ENCODE data around the gene SLC37A2.
A peak's percentile ranks its signal among the peaks of the same experiment; 100 is the strongest.
"Not testable (repeated sequence)": the region's sequence is repeated elsewhere in the genome, so short reads cannot be mapped to it uniquely, and the experiment has no call there.

SLC37A2 gene

DNA sequence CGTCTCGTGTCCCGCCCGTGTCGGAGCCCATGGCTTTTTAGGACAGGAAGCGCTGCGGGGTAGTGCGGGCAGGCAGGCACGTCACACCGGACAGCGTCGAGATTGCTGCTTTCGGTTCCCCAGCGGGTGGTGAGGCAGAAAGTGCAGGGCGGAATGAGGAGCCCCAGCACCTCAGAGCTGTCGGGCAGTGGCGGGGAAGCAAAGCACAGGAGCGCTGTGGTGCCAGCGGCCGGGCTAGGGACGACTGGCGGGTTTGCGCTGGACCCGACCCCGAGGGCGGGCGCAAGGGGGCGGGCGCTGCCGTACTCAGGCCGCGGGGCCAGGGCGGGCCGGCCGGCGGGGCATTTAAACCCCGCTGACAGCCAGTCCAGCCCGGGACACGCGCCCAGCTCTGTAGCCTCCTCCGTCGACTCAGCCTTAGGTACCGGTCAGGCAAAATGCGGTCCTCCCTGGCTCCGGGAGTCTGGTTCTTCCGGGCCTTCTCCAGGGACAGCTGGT is at the start of gene SLC37A2:
SLC37A2 (plus strand) TSS at position 375 of the 498 bp plus-strand sequence; CDS start at position 438, 63 bp downstream.
- peak; percentile 85 for DNase-seq (ENCODE audit: low read depth)

DNA sequence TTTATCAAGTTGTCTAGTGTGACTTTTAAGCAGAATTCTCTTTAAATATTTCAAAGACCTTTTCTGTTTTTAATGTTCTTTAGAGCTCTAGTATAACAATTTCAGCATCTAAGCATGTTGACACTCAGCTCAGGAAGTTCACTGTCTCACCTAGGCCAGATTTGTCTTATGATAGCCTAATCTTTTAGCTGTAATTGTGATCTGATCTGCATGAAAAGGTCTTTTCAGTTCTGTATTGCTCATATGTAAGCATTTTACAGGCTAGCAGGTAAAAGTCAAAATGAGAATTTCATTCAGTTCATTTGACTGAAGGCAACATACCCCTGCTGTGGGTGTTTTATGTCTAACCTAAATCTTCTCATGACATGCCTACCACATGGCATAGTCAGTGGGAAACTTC is 46.7 kb upstream of the SLC37A2 start:
- no peak for DNase-seq (ENCODE audit: low read depth)

DNA sequence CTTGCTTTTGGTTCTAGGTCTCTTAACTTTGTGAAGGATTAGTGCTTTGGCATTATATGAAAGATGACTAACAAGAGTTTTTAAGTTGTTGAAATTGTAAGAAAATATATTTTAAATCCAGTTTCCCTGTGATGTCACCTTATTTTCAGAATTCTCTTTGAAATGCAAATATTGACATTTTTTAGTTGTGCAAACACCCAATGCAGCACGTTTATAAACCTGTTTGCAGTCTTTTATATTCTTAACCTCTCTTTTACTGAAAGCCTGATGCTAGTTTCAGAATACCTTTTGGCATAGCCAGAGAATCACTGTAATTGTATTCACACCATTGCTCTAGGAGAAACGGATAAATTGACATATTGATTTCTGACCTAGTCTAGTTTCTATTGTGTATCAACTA is 42.8 kb upstream of the SLC37A2 start:
- DNase-seq (ENCODE audit: low read depth), result no peak

DNA sequence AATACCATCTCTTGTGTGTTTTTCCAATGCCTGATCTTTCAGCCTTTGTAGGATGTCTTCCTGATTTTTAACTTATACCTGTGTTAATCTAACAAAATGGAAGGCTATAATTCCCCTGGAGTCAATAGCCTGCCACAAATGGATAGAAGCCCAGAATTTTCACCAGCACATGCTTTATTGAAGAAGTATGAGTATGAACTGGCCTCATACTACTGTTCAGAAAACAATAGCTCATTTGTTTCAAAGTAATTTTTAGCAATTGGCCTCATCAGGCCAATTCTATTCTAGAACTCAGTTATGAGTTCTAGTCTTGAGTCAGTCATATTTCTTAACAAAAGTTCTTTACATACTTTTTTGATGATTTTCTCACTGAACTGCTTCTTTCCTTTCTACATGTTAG is 40.6 kb upstream of the SLC37A2 start:
- peak; percentile 2 for DNase-seq (ENCODE audit: low read depth)

DNA sequence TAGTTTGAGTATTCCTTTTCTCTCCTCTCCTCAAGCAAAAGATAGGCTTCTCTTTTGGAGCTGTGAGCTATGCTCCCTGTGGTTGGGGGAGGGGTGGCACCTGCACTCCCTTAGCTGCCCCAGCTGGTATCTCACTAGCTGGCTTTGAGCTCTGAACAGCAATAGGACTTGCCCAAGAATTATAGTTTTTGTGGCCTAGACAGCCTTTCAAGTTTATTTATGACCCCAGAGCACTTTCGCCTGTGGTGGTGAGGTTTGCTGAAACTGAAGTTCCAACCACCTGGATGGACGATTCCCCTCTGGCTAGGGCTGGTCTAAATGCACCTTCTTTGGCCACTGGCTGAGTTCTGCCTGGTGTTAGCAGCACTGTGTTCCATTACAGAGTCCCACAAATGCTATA is 37.1 kb upstream of the SLC37A2 start:
- DNase-seq (ENCODE audit: low read depth), result no peak

DNA sequence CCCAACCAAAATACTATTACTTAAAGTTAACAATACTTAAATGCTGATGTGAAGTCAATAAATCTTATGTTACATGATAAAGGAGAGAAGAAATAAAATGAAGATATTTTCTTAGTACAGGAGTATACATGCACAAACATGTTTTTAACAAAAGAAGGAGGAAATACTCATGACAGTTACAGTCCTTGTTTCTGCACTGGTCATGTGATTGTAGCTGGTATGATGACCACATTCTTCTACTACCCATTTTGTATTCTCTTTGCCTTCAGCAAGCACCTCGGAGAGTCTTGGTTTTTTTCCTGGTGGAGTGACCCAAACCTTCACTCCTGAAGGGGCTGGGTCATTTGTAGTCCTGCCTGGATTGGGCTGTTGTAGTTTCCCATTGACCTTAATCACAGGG is 33.7 kb upstream of the SLC37A2 start:
- DNase-seq (ENCODE audit: low read depth), result not testable (repeated sequence)

DNA sequence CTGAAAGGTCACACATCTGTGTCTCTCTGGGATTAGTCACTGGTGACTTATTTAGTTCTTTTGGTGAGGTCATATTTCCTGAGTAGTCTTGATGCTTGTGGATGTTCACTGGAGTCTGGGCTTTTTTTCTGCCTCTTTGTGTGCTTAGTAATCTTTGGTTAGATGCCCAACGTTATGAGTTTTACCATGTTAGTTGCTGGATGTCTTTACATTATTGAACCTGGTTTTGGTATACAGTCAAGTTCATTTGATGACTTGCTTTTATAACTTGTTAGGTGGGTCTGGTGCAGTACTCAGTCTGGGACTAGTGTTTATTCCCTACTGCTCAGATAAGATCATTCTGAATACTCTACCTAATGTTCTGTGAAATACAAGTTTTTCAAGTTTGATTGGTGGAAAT is 26.2 kb upstream of the SLC37A2 start:
- peak; percentile 95 for DNase-seq (ENCODE audit: low read depth)

DNA sequence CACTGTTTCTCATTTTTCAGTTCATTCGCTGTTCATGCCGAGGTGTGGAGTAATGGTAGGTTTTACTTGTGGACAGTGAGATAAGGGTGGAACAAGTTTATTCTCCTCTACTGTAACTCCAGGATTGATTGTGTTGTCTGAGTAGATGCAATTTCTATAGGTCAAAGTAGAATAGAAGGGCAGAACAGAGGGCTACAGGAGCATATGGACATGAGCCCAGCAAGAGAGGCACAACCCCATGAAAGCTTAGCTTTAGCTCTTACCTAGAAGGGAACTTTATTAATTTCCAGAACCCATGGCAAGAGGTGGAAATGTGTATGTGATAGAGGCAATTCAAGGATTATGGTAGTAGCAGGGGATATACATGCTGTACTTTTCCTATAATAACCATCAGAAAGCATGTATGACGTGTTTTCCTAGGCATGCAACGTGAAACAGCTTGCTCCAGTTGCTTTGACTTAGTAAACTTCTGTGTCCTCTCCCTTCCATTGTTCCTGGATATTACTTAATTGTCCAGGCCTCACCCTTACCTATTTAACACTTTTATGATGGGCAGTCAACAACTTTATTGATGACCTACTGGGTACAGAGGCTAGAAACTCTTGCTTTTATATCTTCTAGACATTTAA is 13.8 kb upstream of the SLC37A2 start:
- no peak for DNase-seq (ENCODE audit: low read depth)

DNA sequence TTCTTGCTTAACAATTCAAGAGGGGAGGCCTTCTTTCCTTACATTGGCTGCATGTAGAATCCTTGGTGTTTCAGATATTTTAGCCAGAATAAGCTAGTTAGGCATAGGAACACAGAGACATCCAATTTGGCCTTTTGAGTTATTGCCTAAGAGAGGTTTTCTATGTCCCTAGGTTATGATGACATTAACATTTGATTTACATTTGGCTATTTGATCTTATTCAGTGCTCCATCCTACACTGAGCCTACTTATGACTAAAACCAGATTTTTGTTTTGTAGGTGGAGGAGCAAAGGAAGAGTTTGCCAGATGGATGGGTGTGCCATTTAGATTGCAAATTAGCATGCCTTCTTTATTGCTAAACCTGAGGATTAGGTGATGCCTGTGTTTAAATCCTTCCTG is 11.1 kb upstream of the SLC37A2 start:
- DNase-seq (ENCODE audit: low read depth), result no peak

DNA sequence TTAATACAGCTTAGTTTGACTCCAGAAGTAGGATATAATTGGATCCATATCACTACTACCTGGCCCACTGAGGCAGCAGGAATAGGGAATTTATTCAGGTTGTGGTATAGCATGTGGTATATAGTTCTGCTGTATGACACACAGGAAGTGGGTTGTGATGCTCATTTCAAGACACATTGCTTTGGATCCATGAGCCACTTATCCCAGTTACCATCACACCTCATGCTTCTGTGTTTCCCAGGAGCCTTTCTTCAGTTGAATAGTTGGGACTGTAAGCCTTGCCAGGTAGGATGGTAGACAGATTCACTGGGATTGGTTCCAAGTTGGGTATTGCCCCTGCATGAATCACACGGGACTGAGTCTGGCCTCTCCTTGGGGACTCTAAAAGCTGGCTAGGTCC is 9.9 kb upstream of the SLC37A2 start:
- DNase-seq (ENCODE audit: low read depth), result peak; percentile 54

DNA sequence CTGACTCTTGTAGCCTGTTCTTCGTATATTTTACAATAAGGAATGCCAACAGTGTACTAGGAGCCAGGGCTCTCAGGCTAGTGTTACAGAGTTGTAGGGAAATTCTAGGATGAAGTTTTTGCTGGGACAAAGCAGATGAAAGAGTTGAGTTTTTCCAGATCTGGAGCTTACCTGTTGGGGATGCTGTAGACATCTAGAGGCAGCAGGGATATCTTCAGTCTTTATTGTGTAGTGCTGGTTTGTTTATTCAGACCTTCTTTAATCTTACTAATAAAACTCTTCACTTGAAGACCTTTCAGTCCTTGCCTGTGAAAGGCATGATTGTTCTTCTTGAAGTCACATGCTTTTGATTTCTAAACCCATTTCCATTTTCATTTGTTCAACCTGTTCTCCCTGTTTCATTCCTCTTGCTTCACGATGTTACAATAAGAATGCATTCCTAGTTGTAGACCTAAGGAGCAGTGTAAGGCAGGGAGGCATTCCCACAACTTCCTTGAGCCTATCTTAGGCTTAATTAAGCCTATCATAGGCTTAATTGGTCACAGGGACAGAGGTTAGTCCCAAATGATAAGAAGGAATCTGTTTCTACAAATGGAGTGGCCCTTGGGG is 7.9 kb upstream of the SLC37A2 start:
- DNase-seq (ENCODE audit: low read depth), result no peak

DNA sequence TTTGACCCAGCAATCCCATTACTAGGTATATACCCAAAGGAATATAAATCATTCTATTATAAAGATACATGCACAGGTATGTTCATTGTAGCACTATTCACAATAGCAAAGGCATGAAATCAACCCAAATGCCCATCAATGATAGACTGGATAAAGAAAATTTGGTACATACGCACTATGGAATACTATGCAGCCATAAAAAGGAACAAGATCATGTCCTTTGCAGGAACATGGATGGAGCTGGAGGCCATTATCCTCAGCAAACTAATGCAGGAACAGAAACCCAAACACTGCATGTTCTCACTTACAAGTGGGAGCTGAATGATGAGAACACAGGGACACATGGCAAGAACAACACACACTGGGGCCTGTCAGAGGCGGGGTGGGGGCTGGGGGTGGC is 7.0 kb upstream of the SLC37A2 start:
- DNase-seq (ENCODE audit: low read depth), result not testable (repeated sequence)

DNA sequence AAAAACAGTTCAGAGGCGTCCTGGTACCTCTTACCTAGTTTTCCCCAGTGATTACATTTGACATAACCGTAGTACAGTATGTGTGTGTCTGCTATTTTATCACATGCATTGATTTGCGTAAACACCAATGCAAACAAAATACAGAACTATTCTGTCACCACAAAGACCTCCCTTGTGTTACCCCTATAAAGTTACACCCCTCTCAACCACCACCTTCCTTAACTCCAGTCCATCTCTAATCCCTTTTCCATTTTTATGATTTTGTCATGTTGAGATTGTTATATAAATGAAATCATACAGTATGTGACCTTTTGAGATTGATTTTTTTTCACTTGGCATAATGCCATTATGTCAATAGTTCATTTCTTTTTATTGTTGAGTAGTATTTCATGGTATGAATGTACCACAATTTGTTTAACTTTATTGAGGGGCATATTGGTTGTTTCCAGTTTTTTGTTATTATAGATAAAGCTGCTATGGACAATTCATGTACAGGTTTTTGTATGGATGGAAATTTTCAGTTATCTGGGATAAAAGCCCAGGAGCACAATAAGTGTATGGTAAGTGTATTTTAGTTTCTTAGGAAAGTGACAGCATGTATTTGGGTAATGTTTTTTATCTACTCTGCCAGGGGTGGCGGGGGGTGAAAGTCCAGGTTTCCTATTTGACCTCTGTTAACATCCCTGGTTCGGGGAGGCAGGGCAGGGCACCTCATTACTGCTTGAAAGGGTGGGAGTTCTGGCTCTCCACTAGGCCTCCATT is 6.0 kb upstream of the SLC37A2 start:
- no peak for DNase-seq (ENCODE audit: low read depth)

DNA sequence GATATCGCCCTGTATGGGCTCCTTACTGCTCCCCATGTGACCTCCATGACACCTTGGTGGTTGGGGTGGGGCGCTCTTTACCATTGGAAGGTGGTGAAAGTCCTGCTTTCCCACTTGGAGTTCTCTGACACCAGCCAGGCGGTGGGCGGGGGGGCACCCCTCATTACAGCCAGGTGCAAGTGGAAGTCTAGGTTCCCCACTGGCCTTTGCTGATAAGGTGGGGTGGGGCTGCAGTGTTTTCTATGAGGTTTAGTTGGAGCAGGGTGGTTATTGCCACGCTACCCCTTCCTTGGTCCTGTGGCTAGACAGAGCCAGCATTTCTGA is 5.5 kb upstream of the SLC37A2 start:
- no peak for DNase-seq (ENCODE audit: low read depth)

DNA sequence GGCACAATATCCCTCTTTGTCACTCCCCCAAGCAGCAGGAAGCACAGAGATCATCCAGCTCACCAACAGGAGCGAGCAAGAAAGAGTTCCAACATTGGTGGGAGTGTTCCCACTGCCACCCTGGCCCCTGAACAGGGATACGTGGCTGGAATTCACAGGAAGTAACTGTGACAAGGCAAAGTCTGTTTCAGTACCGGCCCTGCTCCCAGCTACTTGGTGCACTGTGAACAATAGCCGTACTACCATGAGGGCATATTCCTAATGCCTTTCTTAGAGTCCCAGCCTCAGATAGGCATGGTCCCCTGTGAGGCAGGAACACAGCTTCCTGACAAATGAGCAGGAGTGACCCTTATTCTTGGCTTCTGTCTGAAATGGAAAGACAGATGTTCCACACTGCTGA is 1.8 kb upstream of the SLC37A2 start:
- DNase-seq (ENCODE audit: low read depth), result no peak

DNA sequence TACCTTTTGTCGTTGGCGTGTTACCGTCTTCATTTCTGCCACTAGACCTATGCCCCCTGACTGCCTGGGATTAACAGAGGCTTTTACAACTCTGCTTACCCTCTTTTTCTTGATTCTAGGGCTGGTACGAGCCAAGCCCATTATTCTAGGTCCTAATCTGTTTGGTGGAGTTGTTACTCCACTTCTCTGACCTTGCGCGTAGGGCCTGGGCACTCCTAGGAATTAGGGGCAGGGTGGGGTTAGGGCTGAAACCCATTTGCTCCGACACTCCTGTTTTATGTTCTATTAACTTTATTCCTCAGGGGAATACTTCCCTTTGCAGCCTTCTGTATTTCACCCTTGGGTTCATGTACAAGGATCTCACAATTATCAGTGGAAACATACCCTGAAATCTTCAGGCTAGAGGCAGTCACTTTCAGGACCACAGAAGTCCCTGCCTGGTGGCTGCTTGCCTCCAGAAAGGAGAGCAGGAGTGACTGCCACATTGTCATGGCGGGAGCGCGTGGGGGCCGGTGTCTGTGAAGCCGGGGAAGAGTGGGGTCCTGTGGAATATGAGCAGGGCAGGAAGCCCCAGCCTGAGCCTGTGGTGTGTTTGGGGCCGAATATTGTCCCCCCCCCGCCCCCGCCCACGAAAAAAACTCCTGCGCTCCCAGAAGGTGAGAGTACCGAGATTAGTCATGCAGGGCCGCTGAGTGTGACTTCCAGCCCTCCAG is 731 bp upstream of the SLC37A2 start:
- no peak for DNase-seq (ENCODE audit: low read depth)

DNA sequence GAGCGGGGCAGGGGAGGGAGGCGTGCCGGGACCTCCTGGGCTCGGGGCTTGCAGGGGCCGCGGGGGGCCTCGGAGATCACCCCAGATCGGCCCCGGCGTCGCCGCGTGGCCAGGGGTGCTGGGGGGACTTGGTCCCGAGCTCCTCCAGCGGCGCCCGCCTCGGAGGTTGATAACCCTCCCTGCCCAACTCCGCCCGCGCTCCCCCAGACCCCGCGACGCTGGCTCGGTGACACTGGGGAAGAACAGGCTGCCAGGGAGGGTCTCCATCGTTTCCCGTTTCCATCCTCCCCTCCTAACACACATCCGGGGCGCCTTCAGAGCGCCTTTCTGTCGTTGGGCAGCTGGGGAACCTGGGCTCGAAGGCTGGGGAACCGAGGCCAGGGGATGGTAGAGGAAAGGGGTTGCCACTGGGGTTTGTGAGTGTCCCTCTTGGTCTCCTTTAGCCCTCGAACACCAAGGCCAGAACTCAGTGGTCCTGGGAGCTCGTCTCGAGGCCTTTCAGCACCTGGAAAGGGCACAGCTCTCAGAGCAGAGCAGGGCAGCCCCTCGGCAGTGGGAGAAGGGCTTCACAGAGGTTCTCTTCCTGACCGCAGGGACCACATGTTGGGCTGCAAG is 431 bp downstream of the SLC37A2 start:
- peak; percentile 43 for DNase-seq (ENCODE audit: low read depth)

DNA sequence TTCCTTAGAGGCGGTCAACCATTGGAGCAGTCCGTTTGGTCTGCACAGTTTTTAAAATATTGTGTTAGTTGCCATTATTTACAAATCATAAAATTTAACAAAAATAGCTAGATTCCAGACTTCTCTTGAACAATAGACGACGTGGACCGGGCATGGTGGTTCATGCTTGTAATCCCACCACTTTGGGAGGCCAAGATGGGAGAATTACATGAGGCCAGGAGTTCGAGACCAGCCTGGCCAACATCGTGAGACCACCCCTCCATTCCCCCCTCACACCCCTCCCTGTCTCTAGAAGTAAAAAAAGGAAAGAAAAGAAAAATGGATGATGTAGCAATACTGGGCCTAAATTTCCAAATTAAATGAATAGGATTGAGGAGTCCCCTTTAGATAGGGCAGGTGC is 965 bp downstream of the SLC37A2 start:
- DNase-seq (ENCODE audit: low read depth), result no peak

DNA sequence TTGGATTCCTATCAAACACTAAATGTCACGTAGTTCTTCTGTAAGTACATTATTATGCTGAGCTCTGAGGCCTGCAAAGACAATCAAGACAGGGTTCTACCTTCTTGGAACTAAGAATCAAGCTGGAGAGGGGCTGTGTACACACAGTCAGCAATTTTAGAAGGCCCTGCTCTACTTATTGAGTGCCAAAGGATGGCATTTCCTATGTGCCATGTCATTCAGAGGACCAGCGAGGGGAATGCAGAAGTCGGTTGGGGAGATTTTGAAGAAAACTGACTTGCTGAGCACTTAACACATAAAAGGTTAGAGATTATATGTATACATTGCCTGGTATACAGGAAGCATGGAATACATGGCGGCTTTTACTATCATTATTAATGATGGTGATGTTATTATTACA is 5.3 kb downstream of the SLC37A2 start:
- DNase-seq (ENCODE audit: low read depth), result no peak

DNA sequence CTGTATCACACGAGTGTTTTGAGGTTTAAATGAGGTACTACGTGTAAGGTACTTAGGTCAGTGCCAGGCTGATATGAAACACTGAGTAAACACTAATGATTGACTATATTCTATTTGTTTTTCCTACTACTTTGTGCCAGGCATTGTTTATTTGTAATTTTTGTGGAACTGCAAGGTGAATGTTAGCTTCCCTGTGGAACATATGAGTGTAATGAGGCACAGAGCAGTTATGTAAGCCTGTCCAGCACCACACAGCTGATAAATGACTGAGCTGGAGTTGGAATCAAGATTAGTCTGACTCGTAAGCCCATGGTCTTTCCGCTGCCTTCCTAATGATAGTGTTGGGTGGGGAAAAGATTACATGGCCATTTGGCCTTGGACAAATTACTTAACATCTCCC is 5.9 kb downstream of the SLC37A2 start:
- peak; percentile 32 for DNase-seq (ENCODE audit: low read depth)

DNA sequence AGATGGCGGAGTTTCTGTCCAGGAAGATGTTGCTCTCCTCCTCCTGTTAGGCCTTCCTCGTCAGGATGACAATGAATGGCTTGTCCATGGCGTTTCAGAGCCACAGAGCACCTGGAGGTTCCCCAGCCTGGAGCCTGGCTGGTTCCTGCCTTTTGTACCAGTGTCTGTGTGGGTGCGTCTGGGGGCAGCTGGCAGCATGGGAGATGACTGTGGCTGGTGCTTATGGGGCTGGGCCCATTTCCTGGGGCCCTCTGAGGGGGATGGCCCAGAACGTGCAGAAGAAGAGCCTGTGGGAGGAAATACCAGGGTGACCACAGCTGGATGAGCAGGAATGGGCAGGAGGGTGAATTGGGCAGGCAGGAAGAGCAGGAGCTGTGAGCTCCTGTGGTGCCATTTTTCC is 6.7 kb downstream of the SLC37A2 start:
- peak; percentile 57 for DNase-seq (ENCODE audit: low read depth)

DNA sequence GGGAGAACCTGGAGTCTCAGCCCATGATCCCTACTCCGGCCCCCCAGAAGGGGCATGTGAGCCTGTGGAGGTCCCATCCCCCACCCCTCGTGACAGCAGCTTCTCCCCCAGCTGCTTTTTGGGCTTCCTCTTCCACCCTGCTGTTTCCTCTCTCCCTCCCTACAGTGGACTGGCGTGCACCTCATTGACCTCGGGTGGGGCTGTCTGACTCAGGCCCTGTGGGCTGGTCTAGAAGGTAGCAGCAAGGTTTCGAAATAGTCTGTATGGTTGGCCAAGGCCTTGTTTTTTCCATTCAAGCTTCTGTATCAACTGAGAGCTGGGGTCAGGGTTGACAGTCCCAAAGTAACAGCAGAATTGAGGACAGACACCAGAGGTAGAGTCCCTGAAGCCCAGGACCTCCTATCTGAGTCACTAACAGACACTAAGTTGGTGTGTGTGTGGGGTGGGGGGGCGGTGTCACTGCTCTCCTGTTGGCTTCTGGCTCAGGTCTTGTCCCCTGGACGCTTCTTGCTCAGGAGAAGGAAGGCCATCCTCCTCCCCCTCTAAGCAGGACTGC is 7.7 kb downstream of the SLC37A2 start:
- peak; percentile 83 for DNase-seq (ENCODE audit: low read depth)
